Embryonic facial prominence (tissue), 1 donor: ENCODE measurements around the gene GPR17.

ENCODE experiments used
- DNase-seq: peaks from one replicate; pipeline ENCODE4 v3.0.0-alpha.2; 2016; ENCODE audit errors: extremely low spot score

GPR17 gene

GRCh38 chr2:127654838-127655175 lies 8.9 kb downstream of the GPR17 start:
- no peak for DNase-seq

GRCh38 chr2:127655209-127656073 lies 9.5 kb downstream of the GPR17 start:
- DNase-seq: no peak

GRCh38 chr2:127656569-127657231 lies 10.7 kb downstream of the GPR17 start:
- no peak for DNase-seq

- no peak for DNase-seq
Observed at GRCh38 chr2:127657232-127657595, 11.3 kb downstream of the GPR17 start.

- no peak for DNase-seq
Observed at GRCh38 chr2:127658146-127658545, 12.2 kb downstream of the GPR17 start.

- DNase-seq: no peak
Observed at GRCh38 chr2:127658641-127659407, 12.9 kb downstream of the GPR17 start.

- DNase-seq: no peak
Observed at GRCh38 chr2:127659408-127660290, 13.7 kb downstream of the GPR17 start.

- no peak for DNase-seq
Observed at GRCh38 chr2:127660291-127660578, 14.3 kb downstream of the GPR17 start.

- no peak for DNase-seq
Observed at GRCh38 chr2:127661072-127661649, 15.2 kb downstream of the GPR17 start.

- no peak for DNase-seq
Observed at GRCh38 chr2:127661949-127662510, 16.1 kb downstream of the GPR17 start.

- no peak for DNase-seq
Observed at GRCh38 chr2:127662937-127663565, 17.1 kb downstream of the GPR17 start.

GRCh38 chr2:127663566-127664064 lies 17.7 kb downstream of the GPR17 start:
- no peak for DNase-seq

- no peak for DNase-seq
Observed at GRCh38 chr2:127664065-127664894, 18.3 kb downstream of the GPR17 start.

- no peak for DNase-seq
Observed at GRCh38 chr2:127664895-127665225, 18.9 kb downstream of the GPR17 start.

GRCh38 chr2:127665267-127665893 lies 19.4 kb downstream of the GPR17 start:
- DNase-seq: no peak

GRCh38 chr2:127669056-127669455 lies 23.1 kb downstream of the GPR17 start:
- no peak for DNase-seq

- no peak for DNase-seq
Observed at GRCh38 chr2:127670055-127670956, 24.4 kb downstream of the GPR17 start.

- no peak for DNase-seq
Observed at GRCh38 chr2:127670957-127671290, 25.0 kb downstream of the GPR17 start.
